MCF 10A (cell line): ENCODE data around the gene SPCS1. TPM values are rescaled to one million over a fixed set of nuclear protein-coding genes. Genes with fewer than 3 reads are reported as not detected.

Source experiments
- BruUV-seq: library from RNA; stranded (reverse); fragments of 400-500 nt; replicated peaks from 2 replicates; lab custom pipeline; 2021; lab: Mats Ljungman, UMichigan
- CTCF ChIA-PET: fragments of 300-600 bp; sonication (Branson Sonifier 250); formaldehyde crosslinking; extraction: SDS; loops from one replicate; lab custom pipeline; 2021; ENCODE audit warnings: antibody characterized with exemption, inconsistent platforms; lab: Yijun Ruan, JAX
- POLR2A ChIA-PET: fragments of 300-600, 350-650 bp; sonication (Branson Sonifier 250); formaldehyde crosslinking; extraction: SDS; loops from one replicate; lab custom pipeline; 2020; ENCODE audit warnings: antibody characterized with exemption, inconsistent platforms; lab: Yijun Ruan, JAX
- DNase-seq: peaks from one replicate; pipeline ENCODE4 v3.0.0-alpha.2; 2018; ENCODE audit not compliant: unreplicated experiment
- H3K27ac Mint-ChIP-seq: one replicate; pipeline ENCODE4 v1.8.0; 2022; ENCODE audit warnings: mild to moderate bottlenecking, low read depth, mixed read lengths; ENCODE audit not compliant: unreplicated experiment
- H3K27me3 Mint-ChIP-seq: one replicate; pipeline ENCODE4 v1.8.0; 2022; ENCODE audit warnings: mixed read lengths; ENCODE audit not compliant: insufficient read depth, unreplicated experiment
- H3K36me3 Mint-ChIP-seq: one replicate; pipeline ENCODE4 v1.8.0; 2022; ENCODE audit warnings: mild to moderate bottlenecking, moderate library complexity, mixed read lengths; ENCODE audit not compliant: insufficient read depth, unreplicated experiment
- H3K4me1 Mint-ChIP-seq: one replicate; pipeline ENCODE4 v1.8.0; 2022; ENCODE audit warnings: mixed read lengths; ENCODE audit not compliant: insufficient read depth, unreplicated experiment
- H3K4me3 Mint-ChIP-seq: one replicate; pipeline ENCODE4 v1.8.0; 2022; ENCODE audit warnings: mild to moderate bottlenecking, moderate library complexity, mixed read lengths; ENCODE audit not compliant: unreplicated experiment
- H3K9me3 Mint-ChIP-seq: one replicate; pipeline ENCODE4 v1.8.0; 2022; ENCODE audit warnings: mixed read lengths; ENCODE audit not compliant: unreplicated experiment
- intact Hi-C: fragments of 100-400 bp; cut with micrococcal nuclease; formaldehyde crosslinking; loops from 2 replicates; pipeline ENCODE4 v1.14.1; 2022
- total RNA-seq: library from RNA; stranded (reverse); gene quantifications from 2 replicates; pipeline ENCODE4 v1.2.3, GENCODE V29; 2022
- TF ChIP-seq, protein P1 (sequence below): fragments of 200-600 bp; IDR thresholded peaks from one replicate; pipeline ENCODE4 v1.8.0; 2022; ENCODE audit warnings: antibody characterized with exemption, mild to moderate bottlenecking; ENCODE audit not compliant: unreplicated experiment

Gene SPCS1
- total RNA-seq, 1 experiment from 2014 or later = 135 TPM

DNA sequence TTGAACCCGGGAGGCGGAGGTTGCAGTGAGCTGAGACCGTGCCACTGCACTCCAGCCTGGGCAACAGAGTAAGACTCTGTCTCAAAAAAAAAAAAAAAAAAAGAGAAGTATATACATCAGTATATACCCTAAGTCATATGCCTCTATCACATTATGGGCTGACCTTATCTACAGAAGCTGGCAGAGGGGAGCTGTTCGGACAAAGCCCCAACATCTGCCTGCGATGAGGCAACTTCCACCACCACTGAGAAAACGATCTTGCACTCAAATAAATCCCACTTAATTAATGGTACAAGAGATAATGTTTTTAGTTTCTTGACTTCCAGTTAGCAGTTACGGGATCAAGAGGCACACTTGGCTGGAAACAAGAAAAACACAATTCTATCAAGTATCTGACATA lies 2.6 kb upstream of the SPCS1 start:
- H3K9me3 Mint-ChIP-seq = no peaks in the 10 kb centered on the region
- TF ChIP-seq, protein P1, sequence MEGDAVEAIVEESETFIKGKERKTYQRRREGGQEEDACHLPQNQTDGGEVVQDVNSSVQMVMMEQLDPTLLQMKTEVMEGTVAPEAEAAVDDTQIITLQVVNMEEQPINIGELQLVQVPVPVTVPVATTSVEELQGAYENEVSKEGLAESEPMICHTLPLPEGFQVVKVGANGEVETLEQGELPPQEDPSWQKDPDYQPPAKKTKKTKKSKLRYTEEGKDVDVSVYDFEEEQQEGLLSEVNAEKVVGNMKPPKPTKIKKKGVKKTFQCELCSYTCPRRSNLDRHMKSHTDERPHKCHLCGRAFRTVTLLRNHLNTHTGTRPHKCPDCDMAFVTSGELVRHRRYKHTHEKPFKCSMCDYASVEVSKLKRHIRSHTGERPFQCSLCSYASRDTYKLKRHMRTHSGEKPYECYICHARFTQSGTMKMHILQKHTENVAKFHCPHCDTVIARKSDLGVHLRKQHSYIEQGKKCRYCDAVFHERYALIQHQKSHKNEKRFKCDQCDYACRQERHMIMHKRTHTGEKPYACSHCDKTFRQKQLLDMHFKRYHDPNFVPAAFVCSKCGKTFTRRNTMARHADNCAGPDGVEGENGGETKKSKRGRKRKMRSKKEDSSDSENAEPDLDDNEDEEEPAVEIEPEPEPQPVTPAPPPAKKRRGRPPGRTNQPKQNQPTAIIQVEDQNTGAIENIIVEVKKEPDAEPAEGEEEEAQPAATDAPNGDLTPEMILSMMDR = no peak
- H3K27ac Mint-ChIP-seq = no peak overlapping the region
- peaks cover 11% of the 10 kb centered on the region for H3K36me3 Mint-ChIP-seq
- intact Hi-C loops = no loop called here
- H3K4me1 Mint-ChIP-seq = peaks cover 7% of the 10 kb centered on the region
- POLR2A ChIA-PET = interaction anchor here (1.0 to 4.5 kb wide), 2 partner anchors 12 to 17 kb away, joined by 3 to 92 read pairs; partner anchors contain the start of genes GNL3 and PBRM1
- CTCF ChIA-PET = interaction anchor here (0.6 kb wide), 1 partner anchor 243 kb away, joined by 4 read pairs; no protein-coding TSS in a partner anchor
- no TSS peak for BruUV-seq
- H3K27me3 Mint-ChIP-seq = no peaks in the 10 kb centered on the region
- H3K4me3 Mint-ChIP-seq = no peak overlapping the region
- DNase-seq = no peak

DNA sequence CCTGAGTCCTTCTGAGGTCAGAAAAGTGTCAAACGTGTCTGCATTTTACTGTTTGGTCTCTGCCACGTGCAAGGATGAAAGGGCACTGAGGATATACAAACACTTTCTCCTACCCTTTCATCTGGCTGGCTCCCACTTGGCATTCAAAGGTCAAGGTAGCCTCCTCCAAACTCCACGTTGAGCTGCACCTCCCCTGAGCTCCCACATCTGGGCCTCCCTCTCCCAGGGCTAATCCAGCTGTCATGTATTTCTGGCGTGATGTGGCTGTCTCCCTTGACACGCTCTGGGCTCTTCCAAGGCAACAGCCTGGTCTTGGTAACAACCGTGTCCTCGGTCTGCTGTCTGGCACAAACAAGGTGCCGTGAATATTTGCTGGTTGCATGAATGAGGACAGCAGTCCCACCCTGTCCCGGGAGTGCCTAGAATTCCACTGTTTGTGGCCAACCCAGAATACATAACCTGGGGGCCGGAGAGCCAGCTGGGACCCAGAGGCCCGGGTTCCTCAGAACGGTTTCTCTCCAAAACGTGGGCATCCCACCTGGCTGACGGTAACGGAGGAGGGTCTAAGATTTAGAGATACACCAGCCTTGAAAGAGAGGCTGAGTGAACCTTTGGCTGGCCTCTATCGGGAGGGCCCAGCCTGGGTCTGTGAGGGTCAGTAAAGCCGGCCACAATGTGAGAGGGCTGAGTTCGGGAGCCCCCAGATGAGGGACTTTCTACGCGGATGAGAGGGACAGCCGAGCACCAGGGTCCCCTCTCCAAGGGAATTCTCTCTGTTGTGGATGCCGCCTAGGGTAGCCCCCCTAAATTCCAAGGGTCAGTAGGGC lies 1.1 kb upstream of the SPCS1 start:
- BruUV-seq = no TSS peak
- Mint-ChIP-seq H3K4me1 (peaks cover 7% of the 10 kb centered on the region), H3K36me3 (peaks cover 25% of the 10 kb centered on the region), H3K4me3 (peak overlapping the region; percentile 95), H3K27ac (peak overlapping the region; percentile 93), H3K9me3 (no peaks in the 10 kb centered on the region), H3K27me3 (no peaks in the 10 kb centered on the region)
- ChIA-PET CTCF (interaction anchor here (1.1 to 1.5 kb wide), 2 partner anchors 13 to 15 kb away, joined by 4 read pairs; no protein-coding TSS in a partner anchor), POLR2A (interaction anchor here (0.6 to 4.5 kb wide), 14 partner anchors 9 to 293 kb away, joined by 3 to 92 read pairs (median 8); partner anchors contain the start of genes GNL3, NEK4 and PBRM1)
- TF ChIP-seq, protein P1 = no peak
- intact Hi-C loops = no loop called here
- DNase-seq = peak; percentile 30

DNA sequence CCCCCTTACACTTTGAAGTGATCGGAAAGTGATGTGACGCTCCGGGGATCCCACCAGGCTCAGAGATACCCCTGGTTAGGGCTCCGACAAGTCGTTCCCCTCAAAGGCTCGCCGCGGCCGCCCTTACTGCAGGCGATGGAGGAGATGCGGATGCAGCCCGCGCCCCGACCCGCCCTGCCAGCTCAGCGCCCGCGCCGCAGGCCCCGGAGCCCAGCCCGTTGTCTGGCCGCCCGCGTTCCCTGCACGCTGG lies 543 bp upstream of the SPCS1 start:
- intact Hi-C loops = no loop called here
- Mint-ChIP-seq H3K27me3 (no peaks in the 10 kb centered on the region), H3K9me3 (no peaks in the 10 kb centered on the region), H3K4me1 (peaks cover 7% of the 10 kb centered on the region), H3K27ac (peak overlapping the region; percentile 93), H3K4me3 (peak overlapping the region; percentile 95), H3K36me3 (peaks cover 30% of the 10 kb centered on the region)
- no peak for DNase-seq
- no TSS peak for BruUV-seq
- TF ChIP-seq, protein P1 = no peak
- ChIA-PET POLR2A (interaction anchor here (0.6 to 4.5 kb wide), 13 partner anchors 9 to 293 kb away, joined by 3 to 92 read pairs (median 8); partner anchors contain the start of genes GNL3, NEK4 and PBRM1), CTCF (interaction anchor here (1.1 to 1.5 kb wide), 2 partner anchors 13 to 15 kb away, joined by 4 read pairs; no protein-coding TSS in a partner anchor)

DNA sequence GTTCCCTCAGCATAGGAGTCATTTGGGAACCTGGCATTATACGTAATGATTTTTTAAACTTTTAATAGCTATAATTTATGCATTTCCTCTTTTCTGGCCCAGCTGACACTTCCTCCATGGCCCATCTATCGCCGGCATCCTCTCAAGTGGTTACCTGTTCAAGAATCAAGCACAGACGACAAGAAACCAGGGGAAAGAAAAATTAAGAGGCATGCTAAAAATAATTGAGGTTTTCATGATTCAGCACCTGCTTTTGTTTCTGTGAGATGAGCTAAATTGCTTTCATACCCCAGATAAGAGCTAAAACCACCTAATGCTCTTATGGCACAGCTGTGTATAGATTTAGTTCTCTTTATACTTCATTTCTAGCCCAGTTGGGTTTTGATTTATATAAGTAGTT lies 1.7 kb downstream of the SPCS1 start:
- BruUV-seq = no TSS peak
- Mint-ChIP-seq H3K9me3 (no peaks in the 10 kb centered on the region), H3K4me1 (peaks cover 7% of the 10 kb centered on the region), H3K27ac (no peak overlapping the region), H3K36me3 (peaks cover 36% of the 10 kb centered on the region), H3K4me3 (peak overlapping the region; percentile 95), H3K27me3 (no peaks in the 10 kb centered on the region)
- DNase-seq = no peak
- ChIA-PET POLR2A (interaction anchor here (0.6 to 4.1 kb wide), 4 partner anchors 12 to 63 kb away, joined by 3 to 34 read pairs (median 4); partner anchors contain the start of gene NEK4), CTCF (interaction anchor here (0.6 to 1.2 kb wide), 5 partner anchors 9 to 34 kb away, joined by 3 to 6 read pairs (median 4); no protein-coding TSS in a partner anchor)
- intact Hi-C loops = no loop called here
- TF ChIP-seq, protein P1 = no peak
